ENCODE measurements around the gene ZBTB20. TPM values are rescaled to one million over a fixed set of nuclear protein-coding genes. Genes with fewer than 3 reads are reported as not detected.

Gene ZBTB20
- total RNA-seq, 1 donor from 2014 or later = 61.0 TPM

DNA sequence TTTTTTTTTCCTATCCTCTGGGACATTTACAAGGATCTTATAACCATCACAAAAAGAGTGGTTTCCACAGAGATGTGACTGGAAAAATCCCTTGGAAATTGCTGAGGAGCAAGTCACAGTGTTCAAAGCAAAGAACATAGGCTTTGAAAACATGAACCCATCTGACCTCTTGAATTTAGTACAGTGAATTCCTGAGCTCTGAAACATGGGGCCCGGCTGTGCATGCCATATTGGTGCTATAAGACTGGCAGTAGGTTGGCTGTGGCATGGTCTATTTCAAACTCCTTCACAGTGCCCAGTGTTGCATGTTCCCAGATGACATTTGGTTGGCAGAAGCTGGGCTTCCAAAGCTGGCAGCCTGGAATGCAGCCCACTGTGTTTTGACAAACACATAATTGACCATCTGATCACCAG, 651.1 kb downstream of the ZBTB20 start:
- H3K4me3 ChIP-seq = no peak overlapping the region
- H3K4me1 ChIP-seq = peaks cover 17% of the 10 kb centered on the region
- TF ChIP-seq, protein P1, sequence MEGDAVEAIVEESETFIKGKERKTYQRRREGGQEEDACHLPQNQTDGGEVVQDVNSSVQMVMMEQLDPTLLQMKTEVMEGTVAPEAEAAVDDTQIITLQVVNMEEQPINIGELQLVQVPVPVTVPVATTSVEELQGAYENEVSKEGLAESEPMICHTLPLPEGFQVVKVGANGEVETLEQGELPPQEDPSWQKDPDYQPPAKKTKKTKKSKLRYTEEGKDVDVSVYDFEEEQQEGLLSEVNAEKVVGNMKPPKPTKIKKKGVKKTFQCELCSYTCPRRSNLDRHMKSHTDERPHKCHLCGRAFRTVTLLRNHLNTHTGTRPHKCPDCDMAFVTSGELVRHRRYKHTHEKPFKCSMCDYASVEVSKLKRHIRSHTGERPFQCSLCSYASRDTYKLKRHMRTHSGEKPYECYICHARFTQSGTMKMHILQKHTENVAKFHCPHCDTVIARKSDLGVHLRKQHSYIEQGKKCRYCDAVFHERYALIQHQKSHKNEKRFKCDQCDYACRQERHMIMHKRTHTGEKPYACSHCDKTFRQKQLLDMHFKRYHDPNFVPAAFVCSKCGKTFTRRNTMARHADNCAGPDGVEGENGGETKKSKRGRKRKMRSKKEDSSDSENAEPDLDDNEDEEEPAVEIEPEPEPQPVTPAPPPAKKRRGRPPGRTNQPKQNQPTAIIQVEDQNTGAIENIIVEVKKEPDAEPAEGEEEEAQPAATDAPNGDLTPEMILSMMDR (IDR thresholded peaks at IDR 0.05) = no peak
- no peaks in the 10 kb centered on the region for H3K27me3 ChIP-seq
- no peak for ATAC-seq
- H3K9me3 ChIP-seq = no peaks in the 10 kb centered on the region
- no peak for DNase-seq
- H3K27ac ChIP-seq = no peak overlapping the region
- intact Hi-C loops (cut with DNase I) = no loop called here
- H3K36me3 ChIP-seq = no peaks in the 10 kb centered on the region

DNA sequence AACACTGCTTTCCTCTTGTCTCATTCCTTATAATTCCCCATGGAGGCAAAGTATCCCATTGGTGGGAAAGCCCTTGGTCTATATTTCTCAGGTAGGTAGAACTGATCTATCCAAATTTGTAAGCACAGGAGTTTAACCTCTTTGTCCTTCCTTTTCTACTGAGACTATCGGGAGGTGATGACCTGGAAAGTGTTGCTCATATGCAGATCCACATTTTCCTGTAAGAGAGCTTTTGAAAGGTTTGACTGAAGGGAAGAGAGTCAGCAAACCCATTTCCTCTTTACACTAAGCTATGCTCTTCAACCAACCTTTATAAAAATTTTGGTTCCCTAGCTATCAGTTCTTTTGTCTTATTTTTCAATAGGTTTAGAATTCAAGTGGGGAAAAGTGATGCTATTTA, 652.6 kb downstream of the ZBTB20 start:
- Histone ChIP-seq H3K27ac (no peak overlapping the region), H3K36me3 (no peaks in the 10 kb centered on the region)

DNA sequence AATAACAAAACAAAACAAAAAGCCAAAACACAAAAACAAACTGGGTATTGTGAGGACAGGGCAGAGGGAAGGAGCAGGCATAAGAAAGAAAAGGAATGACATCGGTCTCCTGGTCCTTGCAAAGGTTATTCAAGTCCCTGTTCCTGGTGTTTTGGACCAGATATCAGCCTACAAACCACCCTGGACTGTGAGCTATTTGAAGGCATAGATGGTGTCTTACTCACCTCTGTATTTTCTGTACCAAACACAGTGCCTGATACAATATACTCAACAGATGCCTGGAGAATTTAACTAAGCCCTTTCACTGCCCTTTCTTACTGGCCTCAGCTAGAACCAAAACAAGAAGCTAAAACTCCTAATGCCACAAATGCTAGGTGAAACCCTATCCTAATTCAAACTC, 656.3 kb downstream of the ZBTB20 start:
- Histone ChIP-seq H3K9me3 (no peaks in the 10 kb centered on the region), H3K4me1 (no peaks in the 10 kb centered on the region), H3K4me3 (no peak overlapping the region), H3K36me3 (no peaks in the 10 kb centered on the region), H3K27me3 (no peaks in the 10 kb centered on the region), H3K27ac (no peak overlapping the region)
- no peak for DNase-seq
- intact Hi-C loops (cut with DNase I) = no loop called here
- TF ChIP-seq, protein P1 (IDR thresholded peaks at IDR 0.05) = no peak
- ATAC-seq = no peak

More for the DNA sequence above, 652.6 kb downstream of the ZBTB20 start:
- peaks cover 10% of the 10 kb centered on the region for H3K4me1 ChIP-seq
- no peak for DNase-seq
- intact Hi-C loops (cut with DNase I) = no loop called here
- no peak overlapping the region for H3K4me3 ChIP-seq
- no peaks in the 10 kb centered on the region for H3K9me3 ChIP-seq
- no peak for ATAC-seq
- TF ChIP-seq, protein P1 (IDR thresholded peaks at IDR 0.05) = no peak
- H3K27me3 ChIP-seq = no peaks in the 10 kb centered on the region

DNA sequence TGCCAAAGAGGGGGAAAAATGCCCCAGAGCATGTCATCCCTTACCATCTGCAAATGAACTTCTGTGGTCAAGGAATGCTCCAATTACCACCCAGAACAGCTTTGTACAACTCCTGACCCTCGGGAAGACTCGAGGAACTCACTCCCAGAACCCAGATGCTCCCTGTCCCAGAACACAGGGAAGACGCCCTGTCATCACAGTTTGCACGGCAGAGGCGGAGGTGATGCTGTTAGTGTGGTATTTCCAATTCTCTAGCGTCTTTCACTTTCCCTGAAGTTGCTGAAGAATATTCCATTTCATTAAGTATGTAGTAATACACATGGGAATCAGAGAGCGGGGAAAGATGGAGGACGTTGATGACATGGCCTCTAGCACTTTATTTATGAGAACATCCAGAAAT, 659.6 kb downstream of the ZBTB20 start:
- Histone ChIP-seq H3K4me3 (no peak overlapping the region), H3K27me3 (no peaks in the 10 kb centered on the region)

DNA sequence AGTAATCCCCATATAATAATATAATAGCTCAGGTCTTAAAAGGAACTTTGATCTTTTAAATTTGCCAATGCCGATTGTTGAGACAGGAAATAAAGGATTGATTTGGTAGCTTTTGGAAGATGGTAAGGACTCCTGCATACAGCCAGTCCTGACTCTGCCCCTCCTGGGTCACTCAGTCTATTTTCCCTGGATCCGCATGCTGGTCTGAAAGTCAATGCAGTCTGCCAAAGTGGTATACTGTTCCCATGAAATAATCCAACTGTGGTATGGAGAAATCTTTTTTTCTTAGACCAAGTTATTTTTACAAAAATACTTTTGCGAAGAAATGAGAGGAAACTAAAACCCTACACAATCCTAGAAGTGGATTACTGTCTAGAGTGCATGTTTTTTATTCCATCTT, 662.2 kb downstream of the ZBTB20 start:
- ATAC-seq (no peak), DNase-seq (no peak)
- Histone ChIP-seq H3K4me1 (no peaks in the 10 kb centered on the region), H3K27me3 (no peaks in the 10 kb centered on the region), H3K27ac (no peak overlapping the region), H3K36me3 (no peaks in the 10 kb centered on the region), H3K9me3 (no peaks in the 10 kb centered on the region), H3K4me3 (no peak overlapping the region)
- intact Hi-C loops (cut with DNase I) = no loop called here
- TF ChIP-seq, protein P1 (IDR thresholded peaks at IDR 0.05) = no peak

More for the DNA sequence above, 659.6 kb downstream of the ZBTB20 start:
- no peaks in the 10 kb centered on the region for H3K9me3 ChIP-seq
- TF ChIP-seq, protein P1 (IDR thresholded peaks at IDR 0.05) = no peak
- no peaks in the 10 kb centered on the region for H3K4me1 ChIP-seq
- no peak overlapping the region for H3K27ac ChIP-seq
- DNase-seq = no peak
- no peak for ATAC-seq
- intact Hi-C loops (cut with DNase I) = no loop called here
- H3K36me3 ChIP-seq = no peaks in the 10 kb centered on the region

DNA sequence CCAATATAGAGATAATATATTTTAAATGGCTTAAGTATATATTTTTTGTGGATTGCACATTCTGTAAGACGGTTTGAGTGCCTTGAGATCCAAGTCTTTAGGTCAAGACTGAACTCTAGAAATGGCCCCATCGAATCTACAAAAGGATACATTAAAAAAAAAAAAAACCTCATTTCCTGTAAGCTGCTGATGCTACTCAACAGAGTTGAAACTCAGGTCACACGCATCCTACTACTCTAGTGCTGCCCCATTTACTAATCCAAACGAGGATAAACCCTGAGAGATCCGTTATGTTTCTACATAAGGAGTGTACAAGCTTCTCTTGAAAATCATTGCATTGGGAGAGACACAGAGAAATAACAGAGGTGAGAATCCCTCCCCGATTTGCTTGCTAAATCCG, 666.0 kb downstream of the ZBTB20 start:
- intact Hi-C loops (cut with DNase I) = no loop called here
- TF ChIP-seq, protein P1 (IDR thresholded peaks at IDR 0.05) = no peak
- Histone ChIP-seq H3K9me3 (no peaks in the 10 kb centered on the region), H3K27me3 (no peaks in the 10 kb centered on the region), H3K4me3 (no peak overlapping the region), H3K36me3 (no peaks in the 10 kb centered on the region), H3K4me1 (no peaks in the 10 kb centered on the region), H3K27ac (no peak overlapping the region)
- ATAC-seq (no peak), DNase-seq (no peak)

Measured in upper lobe of right lung (tissue), 1 donor.